A204.1 (cell line): ENCODE data around the gene CFAP206.
"Not testable (repeated sequence)": the region's sequence is repeated elsewhere in the genome, so short reads cannot be mapped to it uniquely, and the experiment has no call there.

Experiments used
- FAIRE-seq: peaks from 2 replicates; lab custom pipeline; 2012; peaks lifted over from hg19 to GRCh38; lab: Jason Lieb, UNC

Gene CFAP206

DNA sequence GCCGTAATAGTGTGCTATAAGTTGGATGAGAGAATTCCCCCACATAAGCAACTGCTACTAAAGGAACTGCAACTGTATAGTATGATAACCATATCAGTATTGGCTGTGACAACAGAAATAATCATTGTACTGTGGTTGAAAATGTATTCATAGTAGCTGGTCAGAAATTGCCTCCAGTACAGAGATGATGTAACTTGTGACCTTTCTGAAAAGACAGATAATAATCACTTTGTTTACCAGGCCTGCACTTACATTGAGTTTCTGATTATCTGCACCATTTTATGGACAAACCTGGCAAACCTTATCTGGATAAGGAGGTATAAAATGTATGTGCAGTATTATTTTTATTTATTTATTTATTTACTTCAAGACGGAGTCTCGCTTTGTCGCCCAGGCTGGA, 19.0 kb downstream of the CFAP206 start:
- FAIRE-seq = no peak

DNA sequence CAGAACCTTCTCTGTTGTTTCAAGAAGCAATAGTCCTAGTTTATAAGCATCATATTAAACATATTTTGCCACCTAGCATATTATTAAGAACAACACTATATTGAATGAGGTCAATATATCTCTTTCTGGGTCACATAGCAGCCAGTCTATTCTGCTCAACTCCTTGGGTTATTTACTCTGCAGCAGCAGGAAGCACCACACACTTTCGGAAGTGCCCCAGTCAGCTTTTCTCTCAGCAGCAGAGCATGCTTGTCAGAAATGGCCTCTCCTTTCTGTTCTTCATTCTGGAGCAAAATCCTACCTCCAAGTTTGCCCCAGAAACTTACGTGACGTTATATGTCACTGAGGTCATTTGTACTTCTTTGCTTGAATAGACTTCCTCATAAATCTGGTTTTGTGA, 22.7 kb downstream of the CFAP206 start:
- no peak for FAIRE-seq

DNA sequence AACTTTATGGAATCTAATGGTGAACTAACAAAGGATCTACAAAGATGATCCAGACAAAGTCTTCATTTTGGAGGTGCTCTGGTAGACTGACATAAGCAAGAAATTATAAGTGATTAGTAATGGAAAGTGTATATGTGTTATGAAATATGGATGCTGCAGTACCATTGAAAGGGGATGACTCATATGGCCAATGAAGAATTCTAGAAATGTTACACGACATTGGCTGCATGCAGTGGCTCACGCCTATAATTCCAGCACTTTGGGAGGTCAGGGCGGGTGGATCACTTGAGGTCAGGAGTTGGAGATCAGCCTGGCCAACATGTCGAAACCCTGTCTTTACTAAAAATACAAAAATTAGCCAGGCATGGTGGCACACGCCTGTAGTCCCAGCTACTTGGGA, 23.5 kb downstream of the CFAP206 start:
- FAIRE-seq = no peak

DNA sequence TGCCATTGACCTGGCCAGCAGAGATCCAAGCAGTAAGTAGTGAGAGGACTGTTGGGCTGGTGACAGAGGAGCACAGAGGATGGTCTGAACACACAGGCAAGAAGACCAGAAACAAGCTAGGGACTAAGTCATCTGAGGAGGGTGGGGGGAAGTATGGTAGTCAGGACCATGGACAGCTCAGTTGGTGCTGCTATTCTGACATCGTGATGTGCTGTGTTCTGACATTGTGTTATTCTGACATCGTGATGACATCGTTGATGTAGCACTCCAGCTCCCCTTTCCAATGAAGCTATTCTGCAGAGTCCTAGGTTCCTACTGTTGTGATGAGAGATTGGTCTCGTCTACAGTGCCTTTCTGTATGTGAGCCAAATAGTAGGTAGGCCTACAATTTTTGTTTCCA, 28.7 kb downstream of the CFAP206 start:
- FAIRE-seq = no peak

DNA sequence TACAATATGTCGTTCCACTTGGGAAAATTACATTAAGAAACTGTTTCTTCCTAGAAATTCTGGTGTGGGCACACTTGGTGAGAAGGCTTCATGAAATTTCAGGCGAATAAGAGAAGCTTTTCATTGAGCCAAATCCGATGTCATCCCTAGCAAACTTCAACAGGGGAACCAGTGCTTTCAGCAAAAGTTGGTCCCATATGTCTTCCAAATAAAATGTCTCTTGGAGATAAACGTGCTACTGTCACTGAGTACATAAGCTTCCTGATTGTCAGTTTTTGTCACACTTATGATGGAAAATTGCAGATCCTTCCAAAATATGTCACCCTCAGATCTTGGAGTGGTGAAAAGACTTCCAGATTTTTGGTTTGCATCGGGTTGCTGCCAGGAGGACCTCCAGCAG, 33.9 kb downstream of the CFAP206 start:
- FAIRE-seq = no peak

DNA sequence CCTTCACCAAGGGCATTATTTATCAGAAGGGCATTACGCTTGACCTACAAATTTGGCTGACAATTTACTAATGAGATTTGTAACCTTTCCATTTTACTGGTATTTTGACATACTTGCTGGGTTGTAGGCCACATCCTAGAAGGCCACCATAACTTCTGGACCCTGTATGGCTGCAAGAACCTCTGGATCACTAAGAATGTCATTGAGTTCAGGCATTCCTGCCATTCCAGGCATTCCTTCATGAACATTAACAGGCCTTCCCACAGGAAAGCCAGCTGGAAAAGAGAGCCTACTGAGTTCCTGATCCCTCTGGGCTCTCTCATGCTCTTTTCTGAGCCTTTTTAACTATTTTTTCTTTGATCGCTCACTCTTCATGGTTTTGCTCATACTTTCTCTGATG, 36.6 kb downstream of the CFAP206 start:
- no peak for FAIRE-seq

DNA sequence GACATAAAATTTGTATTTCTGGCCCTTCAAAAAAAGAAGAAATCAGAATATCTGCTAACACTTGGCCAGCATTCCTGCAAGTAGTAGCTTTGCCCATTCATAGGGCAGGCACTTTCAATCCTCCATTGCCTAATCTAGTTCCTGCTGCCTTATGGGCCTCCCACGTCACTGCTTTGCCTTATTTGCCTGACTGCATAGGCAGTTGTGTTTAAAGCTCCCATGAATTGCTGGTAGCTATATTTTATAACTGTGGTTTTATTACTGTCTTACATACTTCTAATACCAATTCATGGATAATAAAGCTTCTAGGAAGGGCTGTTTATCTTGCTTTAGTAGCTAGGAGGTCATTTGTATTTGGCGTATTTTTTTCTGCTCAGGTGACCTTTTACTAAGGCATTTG, 57.3 kb downstream of the CFAP206 start:
- no peak for FAIRE-seq

DNA sequence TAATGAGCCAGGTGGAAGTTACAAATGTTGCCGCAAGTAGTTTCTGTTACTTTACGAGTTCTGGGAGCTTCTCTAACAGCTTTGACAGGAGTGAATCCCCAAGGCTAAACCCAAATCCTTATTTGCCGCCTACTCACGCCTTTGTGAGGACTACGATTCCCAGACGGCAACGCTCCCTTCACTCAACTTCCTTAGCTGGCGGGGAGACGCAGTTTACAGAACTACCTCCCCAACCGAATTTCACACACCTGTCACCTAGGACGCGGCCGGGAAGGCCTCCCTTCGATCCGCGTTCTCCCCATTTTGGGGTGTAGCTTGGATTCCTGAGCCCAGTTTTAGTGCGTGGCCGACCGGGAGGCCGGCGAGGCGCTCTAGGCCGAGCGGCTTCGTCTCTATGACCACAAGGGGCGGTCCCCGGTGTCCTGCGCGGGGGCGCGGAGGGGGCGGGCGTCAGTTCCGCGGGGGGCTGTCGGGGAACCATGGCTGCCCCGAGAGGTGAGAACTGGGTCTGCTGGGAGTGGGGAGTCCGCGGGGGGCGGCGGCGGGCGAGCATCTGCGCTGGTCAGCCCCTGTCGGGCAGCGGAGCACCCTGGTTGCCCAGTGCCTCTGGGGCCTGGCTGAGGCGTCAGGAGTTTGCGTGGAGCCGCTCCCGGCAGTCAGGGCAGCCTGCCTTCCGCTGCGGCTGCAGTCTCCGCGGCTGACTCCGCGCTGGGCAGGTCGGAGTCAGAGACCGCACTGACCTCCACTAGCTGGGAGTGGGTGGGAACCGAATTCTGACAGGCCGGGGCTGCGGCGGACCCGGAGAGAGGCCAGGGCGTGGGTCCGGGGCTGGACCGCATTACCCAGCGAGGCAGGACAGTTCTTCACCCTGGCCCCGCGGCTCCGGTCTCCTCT, 65.0 kb downstream of the CFAP206 start, which contains the start of gene SLC35A1:
Gene SLC35A1 (plus strand): TSS at position 450 of the 894 bp plus-strand sequence. CDS start 30 bp downstream, at position 480.
- no peak for FAIRE-seq

DNA sequence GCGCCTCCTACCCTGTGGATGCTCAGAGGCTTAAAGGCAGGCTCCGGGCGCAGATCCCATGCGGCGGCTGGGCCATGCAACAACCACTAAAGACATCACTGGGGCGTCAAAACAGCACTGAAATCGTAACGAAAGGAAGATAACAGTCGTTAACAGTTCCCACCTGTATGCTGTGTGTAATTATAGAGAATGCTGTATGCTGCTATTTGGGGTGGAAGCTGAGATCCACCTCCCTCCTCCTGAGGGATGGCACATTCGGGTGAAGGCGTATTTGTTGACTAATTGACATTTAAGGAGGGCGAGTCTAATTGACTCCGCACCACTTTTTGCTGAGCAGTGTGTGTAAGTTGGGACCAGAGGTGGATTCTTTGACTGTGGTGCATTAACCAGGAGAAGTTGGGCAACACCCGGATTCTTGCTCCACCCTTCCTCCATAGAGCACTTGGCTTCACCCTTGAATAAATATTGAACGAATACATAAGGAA, 65.7 kb downstream of the CFAP206 start:
- no peak for FAIRE-seq

DNA sequence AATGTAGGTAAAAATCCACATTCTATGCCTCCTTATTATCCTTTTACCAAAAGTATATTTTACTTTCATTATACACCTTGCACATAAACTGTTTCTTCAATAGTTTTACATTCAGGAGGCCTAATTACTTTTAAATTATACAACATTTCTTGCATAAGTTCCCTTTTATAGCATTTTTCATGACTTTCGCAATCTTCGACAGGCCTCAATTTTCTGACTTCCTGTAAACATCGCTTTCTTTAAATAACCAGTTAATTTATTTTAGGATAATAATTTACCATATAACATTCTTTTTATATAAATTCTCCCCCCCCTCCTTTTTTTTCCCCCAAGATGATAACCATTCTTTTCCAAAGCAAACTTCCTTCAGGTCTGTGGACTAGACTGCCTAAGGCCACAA, 74.2 kb downstream of the CFAP206 start:
- no peak for FAIRE-seq

DNA sequence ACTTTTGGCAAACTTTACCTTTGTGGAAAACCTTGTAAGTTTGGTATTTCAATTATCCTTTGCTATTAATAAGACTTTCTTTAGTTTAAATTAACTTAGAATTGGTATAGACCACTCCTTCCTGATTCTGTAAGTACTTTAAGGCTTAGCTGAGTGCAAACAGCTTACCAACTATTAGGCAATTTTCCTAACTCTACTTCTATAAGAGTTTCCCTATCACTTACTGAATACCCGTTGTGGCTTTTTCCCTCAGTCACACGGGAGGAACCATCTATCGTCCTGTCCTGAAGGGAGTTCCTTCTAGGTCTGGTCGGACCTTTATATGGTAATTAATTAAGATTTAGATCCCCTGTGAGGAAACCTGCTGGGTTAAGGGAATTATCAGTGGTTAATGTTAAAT, 74.6 kb downstream of the CFAP206 start:
- no peak for FAIRE-seq

DNA sequence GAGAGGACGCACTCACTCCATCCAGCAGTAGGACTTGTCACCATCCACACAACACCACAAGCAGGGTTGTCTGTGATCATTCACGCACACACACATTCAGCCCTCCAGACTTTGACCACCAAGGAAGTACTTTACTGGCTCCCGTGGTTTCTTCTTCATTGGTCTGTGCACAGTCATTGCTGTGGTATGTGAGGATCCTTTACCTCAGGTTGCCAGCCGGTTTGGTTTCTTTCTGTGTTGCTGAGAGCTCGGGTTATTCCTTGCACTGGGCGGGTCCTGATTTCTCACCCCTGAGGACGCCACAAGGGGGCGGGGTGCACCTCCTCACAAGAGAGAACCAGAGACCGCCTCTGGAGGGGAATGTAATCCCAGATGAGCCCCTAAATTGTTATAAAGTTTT, 76.2 kb downstream of the CFAP206 start:
- FAIRE-seq = no peak

DNA sequence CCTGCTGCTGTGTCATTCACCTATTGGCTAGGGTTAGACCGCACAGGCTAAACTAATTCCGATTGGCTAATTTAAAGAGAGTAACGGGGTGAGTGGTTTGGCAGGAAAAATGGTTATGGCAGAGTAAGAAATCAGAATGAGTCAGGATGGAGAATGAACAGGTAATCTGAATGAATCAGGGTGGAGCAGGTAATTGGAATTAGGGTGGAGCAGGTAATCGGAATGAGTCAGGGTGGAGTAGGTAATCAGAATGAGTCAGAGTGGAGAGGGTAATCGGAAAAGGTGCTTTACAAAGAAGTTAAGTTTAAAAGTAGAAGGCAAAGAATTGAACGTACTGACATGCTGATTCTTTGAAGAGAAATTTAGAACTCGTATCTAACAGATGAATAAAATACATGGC, 76.7 kb downstream of the CFAP206 start:
- no peak for FAIRE-seq

DNA sequence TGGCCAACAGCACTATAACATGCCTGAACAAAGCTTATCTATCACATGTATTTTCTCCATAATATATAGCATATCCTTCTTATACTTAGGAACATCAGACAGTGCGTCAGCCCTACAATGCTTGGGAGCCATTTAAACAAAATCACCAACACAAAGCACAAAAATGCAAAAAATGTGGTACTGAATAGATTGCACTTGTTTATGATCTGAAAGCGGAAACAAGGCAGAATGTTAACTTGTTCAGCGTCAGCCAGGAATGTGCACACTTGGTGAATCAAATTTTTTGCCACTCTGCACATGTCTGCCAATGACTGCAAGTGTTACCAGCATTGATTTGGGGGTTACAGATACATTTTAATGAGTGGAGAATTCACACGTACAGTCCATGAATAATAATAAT, 79.8 kb downstream of the CFAP206 start:
- FAIRE-seq = no peak

DNA sequence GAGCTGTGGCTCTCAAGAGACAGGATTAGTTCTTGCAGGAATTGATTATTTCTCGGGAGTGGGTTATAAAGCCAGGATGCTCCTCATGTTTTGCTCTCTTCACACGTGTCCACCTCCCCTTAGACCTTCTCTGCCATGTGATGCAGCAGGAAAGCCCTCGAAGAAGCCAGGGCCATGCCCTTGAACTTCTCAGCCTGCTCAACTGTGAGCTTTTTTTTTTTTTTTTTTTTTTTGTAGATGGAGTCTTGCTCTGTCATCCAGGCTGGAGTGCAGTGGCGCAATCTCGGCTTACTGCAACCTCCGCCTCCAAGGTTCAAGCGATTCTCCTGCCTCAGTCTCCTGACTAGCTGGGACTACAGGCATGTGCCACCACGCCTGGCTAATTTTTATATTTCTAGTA, 81.6 kb downstream of the CFAP206 start:
- FAIRE-seq = not testable (repeated sequence)

DNA sequence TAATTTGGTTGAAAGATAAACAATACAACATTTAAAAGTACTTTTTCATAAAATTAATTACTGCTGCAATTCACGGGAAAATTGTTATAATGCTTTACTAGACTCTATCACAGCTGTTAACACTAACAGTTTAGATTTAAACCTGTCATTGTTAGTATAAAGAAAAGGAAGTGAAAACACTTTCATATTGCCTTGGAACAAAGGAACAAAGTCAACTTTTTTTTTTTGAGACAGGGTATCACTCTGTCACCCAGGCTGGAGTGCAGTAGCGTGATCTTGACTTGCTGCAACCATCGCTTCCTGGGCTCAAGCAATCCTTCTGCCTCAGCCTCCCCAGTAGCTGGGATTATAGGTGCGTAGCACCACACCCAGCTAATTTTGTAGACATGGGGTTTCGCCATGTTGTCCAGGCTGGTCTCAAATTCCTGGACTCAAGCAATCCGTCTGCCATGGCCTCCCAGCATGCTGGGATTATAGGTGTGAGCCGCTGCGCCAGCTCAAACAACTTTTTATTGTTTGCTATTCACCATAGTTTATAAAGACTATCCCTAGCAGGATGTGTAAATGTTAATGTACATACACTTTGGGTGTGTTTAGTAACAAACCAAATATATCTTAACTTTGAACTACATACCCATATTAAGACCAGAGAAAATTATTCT, 87.1 kb downstream of the CFAP206 start:
- FAIRE-seq = no peak

DNA sequence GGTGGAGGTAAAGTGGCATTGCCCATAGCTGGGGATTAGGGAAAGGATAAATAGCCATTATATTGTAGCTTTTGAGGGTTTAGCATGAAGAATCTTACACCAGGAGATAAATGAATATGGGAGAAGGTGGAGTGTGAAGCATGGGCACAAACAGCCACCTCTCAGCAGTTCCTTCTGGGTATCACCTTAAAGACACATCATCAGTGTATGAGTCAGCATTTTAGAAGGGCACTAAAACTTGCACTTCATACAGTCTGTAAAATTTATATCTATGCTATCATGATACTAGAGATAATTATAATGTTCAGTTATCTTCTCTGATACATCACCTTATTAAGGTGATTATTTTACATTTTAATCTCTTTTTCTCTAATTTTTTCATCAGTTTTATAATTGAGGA, 90.3 kb downstream of the CFAP206 start:
- FAIRE-seq = no peak

DNA sequence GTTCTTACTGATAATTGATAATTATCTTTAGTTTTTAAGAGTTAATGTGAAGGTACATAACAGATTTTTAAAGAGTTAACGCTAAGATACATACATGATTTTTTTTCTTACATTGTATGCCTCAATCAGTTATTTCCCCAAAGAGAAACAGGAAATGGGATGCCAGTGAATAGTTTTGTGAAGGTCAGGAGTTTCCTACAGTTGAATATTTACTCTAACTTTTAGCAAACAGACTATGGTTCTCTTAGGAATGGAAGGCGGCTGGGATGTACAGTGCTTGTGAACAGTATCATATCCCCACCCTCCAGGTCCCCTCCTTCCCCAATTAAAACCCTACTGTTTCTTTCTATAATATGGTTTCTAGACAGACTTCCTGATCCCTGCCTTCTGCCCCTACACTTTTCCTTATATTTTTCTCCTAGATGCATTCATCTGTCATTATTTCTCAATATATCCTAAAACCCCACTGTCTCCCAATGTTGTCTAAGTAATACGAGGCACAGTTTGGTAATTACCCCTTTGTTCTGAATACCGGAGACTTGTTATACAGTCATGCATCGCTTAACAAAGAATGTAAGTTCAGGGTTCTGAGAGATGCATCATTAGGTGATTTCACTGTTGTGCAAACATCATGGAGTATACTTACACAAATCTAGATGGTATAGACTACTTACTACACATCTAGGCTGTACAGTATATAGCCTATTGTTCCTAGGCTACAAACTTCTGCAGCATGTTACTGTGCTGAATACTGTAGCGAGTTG, 94.2 kb downstream of the CFAP206 start:
- FAIRE-seq = no peak

DNA sequence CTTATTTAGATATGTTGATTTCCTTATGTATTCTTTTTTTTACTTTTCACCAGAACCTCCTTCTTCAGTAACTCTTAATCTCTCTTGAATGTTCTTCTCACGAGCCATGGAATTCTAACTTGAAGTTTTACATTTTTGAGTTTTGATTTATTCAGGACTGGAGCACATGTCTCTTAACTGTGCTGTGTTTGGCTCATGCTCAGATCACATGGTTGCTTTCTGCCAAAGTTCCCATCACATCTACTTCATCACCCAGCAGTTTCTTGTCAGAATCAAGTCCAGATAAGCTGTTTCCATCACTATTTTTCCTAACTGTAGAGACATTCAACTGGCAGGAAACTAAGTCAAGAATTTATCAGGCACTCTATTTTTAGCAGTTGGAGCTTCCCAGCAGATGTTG, 96.7 kb downstream of the CFAP206 start:
- FAIRE-seq = no peak
